Stromal cell of bone marrow (primary cell): ENCODE results near the gene SRP14.
"Not testable (repeated sequence)": the region's sequence is repeated elsewhere in the genome, so short reads cannot be mapped to it uniquely, and the experiment has no call there.

Experiments used
- DNase-seq: peaks from one replicate; pipeline ENCODE4 v3.0.0-alpha.2; 2012; ENCODE audit warnings: low read depth

Gene SRP14

GRCh38 chr15:40029979-40030893 is 8.7 kb downstream of the SRP14 start:
- DNase-seq = no peak

DNA sequence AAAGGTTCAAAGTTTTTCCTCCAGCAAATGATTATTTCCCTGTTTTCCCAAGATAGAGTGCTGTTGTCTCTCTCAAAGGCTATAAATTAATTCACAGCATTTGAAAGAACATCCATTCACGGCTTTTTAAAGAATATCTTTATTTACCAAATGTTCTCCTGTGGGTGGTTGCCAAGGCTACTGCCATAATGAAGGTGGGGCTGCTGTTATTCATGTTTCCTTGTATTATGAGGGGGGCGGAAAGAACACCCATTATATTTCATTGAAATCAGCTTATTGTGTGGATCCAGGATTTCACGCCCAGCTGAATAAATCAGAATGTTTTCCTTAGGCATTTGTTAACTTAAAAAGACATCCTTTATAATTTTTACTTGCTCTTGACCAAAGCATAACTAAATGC is 10.1 kb downstream of the SRP14 start:
- DNase-seq = no peak

DNA sequence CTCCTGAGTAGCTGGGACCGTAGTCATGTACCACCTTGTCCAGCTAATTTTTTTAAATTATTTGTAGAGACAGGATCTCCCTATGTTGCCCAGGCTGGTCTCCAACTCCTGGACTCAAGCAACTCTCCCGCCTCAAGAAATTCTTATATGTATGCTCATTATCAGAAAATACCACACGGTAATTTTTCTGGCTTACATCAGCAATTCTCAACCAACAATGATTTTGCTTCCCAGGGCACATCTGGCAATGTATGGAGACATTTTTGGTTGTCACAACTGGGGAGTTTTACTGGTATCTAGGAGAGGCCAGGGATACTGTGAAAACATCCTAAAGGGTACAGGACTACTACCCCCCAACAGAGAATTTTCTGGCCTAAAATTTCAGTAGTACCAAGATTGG is 10.8 kb downstream of the SRP14 start:
- DNase-seq = no peak

- no peak for DNase-seq
These were observed 22.6 kb downstream of the SRP14 start for GRCh38 chr15:40016224-40016865.

- DNase-seq = no peak
These were observed 24.6 kb downstream of the SRP14 start for GRCh38 chr15:40014390-40014789.

GRCh38 chr15:40013372-40013771 is 25.6 kb downstream of the SRP14 start:
- DNase-seq = not testable (repeated sequence)

DNA sequence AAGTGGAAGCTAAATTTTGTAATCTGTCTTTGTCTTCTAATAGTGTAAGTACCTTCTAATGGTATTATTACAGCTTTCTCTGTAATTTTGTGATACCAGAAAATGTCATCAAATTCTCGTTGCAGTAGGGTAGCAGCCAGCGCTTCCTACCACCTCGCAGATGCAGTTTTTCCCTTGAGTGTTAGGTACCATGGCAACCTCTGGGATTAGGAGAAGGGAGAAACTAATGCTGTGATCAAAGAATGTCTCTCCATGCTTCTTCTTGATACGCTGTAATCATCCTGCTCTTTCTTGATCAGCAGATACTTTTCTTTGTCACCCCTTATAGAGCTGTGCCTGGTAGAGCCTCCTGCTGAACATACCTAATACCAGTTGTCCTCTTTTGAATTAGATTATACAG is 27.7 kb downstream of the SRP14 start:
- DNase-seq = no peak

GRCh38 chr15:40010686-40011085 is 28.3 kb downstream of the SRP14 start:
- DNase-seq = peak; percentile 3

GRCh38 chr15:40008061-40008765 is 30.8 kb downstream of the SRP14 start:
- no peak for DNase-seq

DNA sequence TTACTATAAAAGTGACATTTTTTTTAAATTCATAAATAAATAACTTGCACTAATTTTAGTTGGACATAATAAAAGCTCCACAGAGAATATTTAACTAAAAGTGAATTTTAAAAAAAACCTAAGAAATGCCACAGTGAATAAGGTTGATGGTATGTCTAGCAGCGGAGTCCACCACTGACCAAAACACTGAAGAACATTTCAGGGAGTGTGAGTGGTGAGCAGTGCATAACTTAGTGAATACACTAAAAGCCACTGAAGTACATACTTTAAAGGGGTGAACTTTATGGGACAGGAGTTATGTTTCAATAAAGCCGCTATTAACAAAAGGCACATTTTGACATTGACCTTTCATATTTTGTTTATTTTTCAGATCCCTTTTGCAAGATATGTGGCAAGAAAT is 32.3 kb downstream of the SRP14 start:
- peak; percentile 11 for DNase-seq

- no peak for DNase-seq
These were observed 33.0 kb downstream of the SRP14 start for GRCh38 chr15:40006003-40006402.

DNA sequence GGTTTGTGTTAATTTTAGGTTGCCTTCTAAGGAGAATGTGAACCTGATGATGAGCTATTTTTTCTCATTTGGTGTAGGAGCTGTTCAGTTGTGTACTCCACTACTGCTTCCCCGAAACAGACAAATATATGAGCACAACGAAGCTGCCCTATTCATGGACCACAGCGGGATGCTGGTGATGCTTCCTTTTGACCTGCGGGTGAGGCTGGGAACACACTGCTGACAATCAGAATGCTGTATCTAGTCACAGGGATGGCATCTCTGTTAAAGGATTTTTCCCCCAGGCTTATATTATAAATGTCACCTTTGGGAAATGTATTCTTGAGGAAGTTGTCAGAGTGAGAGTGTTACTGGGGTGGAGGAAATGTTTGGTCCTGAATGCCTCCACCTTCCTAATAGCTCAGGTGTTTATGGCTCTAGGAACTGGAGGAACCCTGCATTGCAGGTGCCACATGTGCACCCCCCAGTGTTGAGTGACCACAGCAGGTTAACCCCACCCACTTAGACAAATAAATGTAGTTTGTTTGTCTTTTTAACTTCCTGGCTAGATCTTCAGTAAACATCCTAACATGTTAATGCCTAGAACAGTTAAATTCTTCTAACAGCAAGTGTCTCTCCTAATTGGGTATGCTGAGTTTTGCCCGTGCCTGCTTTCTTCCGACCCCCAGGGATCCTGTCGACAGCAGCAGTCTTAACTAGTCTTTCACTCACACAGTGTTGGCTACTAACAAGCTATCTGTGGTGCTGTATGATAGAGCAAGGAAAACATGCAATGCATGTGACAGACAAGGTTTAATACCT is 35.7 kb downstream of the SRP14 start:
- no peak for DNase-seq

- DNase-seq = no peak
These were observed 36.7 kb downstream of the SRP14 start for GRCh38 chr15:40002295-40002694.

GRCh38 chr15:39999538-40000200 is 39.3 kb downstream of the SRP14 start:
- DNase-seq = no peak

DNA sequence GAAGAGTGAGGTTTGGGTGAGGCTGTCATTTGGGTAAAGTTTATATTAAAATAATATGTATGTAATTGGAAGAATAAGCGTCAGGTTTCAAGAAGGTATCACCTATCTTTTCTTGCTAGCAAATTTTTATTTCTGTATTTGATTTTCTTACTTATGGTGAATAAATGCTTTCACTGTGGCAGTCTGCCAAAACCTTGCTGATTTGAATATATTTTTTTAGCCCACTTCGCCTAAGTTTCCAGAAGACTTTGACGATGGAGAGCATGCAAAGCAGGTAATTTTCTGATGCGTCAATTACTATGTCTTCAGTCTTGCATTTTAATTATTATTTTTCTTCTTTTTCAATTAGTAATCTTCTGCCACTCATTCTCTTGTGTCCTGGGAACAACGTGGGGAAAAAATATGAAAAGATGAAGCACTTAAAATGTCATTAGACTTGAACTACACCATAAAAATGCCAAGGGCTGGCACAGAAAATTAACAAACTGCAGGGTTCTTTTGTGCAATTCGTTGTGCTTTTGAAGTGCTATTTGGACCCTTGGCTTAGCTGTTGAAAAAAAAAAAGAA is 40.4 kb downstream of the SRP14 start:
- no peak for DNase-seq

- no peak for DNase-seq
These were observed 41.3 kb downstream of the SRP14 start for GRCh38 chr15:39997639-39998038.

- no peak for DNase-seq
These were observed 42.0 kb downstream of the SRP14 start for GRCh38 chr15:39997031-39997430.

DNA sequence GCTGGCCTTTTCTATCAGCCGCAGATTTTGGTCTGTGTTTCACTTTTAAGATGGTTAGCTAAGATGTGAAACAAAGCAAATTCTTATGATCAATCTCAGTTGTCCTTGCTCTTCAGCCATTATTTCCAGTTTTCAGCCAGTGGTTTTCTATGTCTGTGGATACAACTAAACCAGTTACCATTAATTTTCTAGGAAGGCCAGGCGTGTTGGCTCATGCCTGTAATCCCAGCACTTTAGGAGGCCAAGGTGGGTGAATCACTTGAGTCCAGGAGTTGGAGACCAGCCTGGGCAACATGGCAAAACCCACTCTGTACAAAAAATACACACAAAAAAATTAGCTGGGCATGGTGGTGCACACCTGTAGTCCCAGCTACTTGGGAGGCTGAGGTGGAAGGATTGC is 42.8 kb downstream of the SRP14 start:
- not testable (repeated sequence) for DNase-seq

GRCh38 chr15:39992953-39993352 is 46.0 kb downstream of the SRP14 start:
- not testable (repeated sequence) for DNase-seq

- no peak for DNase-seq
These were observed 48.3 kb downstream of the SRP14 start for GRCh38 chr15:39990706-39991105.

- no peak for DNase-seq
These were observed 51.2 kb downstream of the SRP14 start for GRCh38 chr15:39987821-39988220.
